MCF 10A (cell line): ENCODE results near the gene LINS1. TPM values are rescaled to one million over a fixed set of nuclear protein-coding genes. Genes with fewer than 3 reads are reported as not detected.
A peak's percentile ranks its signal among the peaks of the same experiment; 100 is the strongest.

Experiments used
- BruUV-seq: library from RNA; stranded (reverse); fragments of 400-500 nt; replicated peaks from 2 replicates; lab custom pipeline; 2021; lab: Mats Ljungman, UMichigan
- CTCF ChIA-PET: fragments of 300-600 bp; sonication (Branson Sonifier 250); formaldehyde crosslinking; extraction: SDS; loops from one replicate; lab custom pipeline; 2021; ENCODE audit warnings: antibody characterized with exemption, inconsistent platforms; lab: Yijun Ruan, JAX
- POLR2A ChIA-PET: fragments of 300-600, 350-650 bp; sonication (Branson Sonifier 250); formaldehyde crosslinking; extraction: SDS; loops from one replicate; lab custom pipeline; 2020; ENCODE audit warnings: antibody characterized with exemption, inconsistent platforms; lab: Yijun Ruan, JAX
- DNase-seq: peaks from one replicate; pipeline ENCODE4 v3.0.0-alpha.2; 2018; ENCODE audit not compliant: unreplicated experiment
- H3K27ac Mint-ChIP-seq: one replicate; pipeline ENCODE4 v1.8.0; 2022; ENCODE audit warnings: mild to moderate bottlenecking, low read depth, mixed read lengths; ENCODE audit not compliant: unreplicated experiment
- H3K27me3 Mint-ChIP-seq: one replicate; pipeline ENCODE4 v1.8.0; 2022; ENCODE audit warnings: mixed read lengths; ENCODE audit not compliant: insufficient read depth, unreplicated experiment
- H3K36me3 Mint-ChIP-seq: one replicate; pipeline ENCODE4 v1.8.0; 2022; ENCODE audit warnings: mild to moderate bottlenecking, moderate library complexity, mixed read lengths; ENCODE audit not compliant: insufficient read depth, unreplicated experiment
- H3K4me1 Mint-ChIP-seq: one replicate; pipeline ENCODE4 v1.8.0; 2022; ENCODE audit warnings: mixed read lengths; ENCODE audit not compliant: insufficient read depth, unreplicated experiment
- H3K4me3 Mint-ChIP-seq: one replicate; pipeline ENCODE4 v1.8.0; 2022; ENCODE audit warnings: mild to moderate bottlenecking, moderate library complexity, mixed read lengths; ENCODE audit not compliant: unreplicated experiment
- H3K9me3 Mint-ChIP-seq: one replicate; pipeline ENCODE4 v1.8.0; 2022; ENCODE audit warnings: mixed read lengths; ENCODE audit not compliant: unreplicated experiment
- intact Hi-C: fragments of 100-400 bp; cut with micrococcal nuclease; formaldehyde crosslinking; loops from 2 replicates; pipeline ENCODE4 v1.14.1; 2022
- total RNA-seq: library from RNA; stranded (reverse); gene quantifications from 2 replicates; pipeline ENCODE4 v1.2.3, GENCODE V29; 2022
- TF ChIP-seq, protein P1 (sequence below): fragments of 200-600 bp; IDR thresholded peaks from one replicate; pipeline ENCODE4 v1.8.0; 2022; ENCODE audit warnings: antibody characterized with exemption, mild to moderate bottlenecking; ENCODE audit not compliant: unreplicated experiment

The LINS1 gene
- total RNA-seq, 1 experiment from 2014 or later = 15.1 TPM

DNA sequence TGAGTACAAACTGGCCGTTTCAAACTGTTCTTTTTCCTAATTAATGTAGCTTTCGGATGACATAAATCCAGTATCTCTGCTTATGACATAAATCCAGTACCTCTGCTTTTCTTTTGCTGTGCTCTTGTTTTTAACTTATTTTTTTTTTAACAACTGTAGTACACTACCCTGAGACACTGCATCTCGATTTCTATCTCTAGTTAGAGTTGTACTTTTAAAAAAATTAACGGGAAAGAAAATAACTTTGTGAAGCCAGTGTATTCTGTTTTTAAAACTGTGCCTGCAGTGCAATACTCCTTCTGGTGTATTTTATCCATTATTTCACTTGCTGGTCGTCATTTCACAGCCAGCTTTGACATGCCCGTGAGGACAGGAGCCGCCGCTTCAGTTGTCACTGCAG, 47.0 kb upstream of the LINS1 start:
- TF ChIP-seq, protein P1, sequence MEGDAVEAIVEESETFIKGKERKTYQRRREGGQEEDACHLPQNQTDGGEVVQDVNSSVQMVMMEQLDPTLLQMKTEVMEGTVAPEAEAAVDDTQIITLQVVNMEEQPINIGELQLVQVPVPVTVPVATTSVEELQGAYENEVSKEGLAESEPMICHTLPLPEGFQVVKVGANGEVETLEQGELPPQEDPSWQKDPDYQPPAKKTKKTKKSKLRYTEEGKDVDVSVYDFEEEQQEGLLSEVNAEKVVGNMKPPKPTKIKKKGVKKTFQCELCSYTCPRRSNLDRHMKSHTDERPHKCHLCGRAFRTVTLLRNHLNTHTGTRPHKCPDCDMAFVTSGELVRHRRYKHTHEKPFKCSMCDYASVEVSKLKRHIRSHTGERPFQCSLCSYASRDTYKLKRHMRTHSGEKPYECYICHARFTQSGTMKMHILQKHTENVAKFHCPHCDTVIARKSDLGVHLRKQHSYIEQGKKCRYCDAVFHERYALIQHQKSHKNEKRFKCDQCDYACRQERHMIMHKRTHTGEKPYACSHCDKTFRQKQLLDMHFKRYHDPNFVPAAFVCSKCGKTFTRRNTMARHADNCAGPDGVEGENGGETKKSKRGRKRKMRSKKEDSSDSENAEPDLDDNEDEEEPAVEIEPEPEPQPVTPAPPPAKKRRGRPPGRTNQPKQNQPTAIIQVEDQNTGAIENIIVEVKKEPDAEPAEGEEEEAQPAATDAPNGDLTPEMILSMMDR = no peak
- no peak overlapping the region for H3K27ac Mint-ChIP-seq
- ChIA-PET POLR2A (no interaction called here), CTCF (interaction anchor here (0.7 kb wide), 1 partner anchor 930 kb away, joined by 3 read pairs; no protein-coding TSS in a partner anchor)
- BruUV-seq = no TSS peak
- no peaks in the 10 kb centered on the region for H3K4me1 Mint-ChIP-seq
- H3K36me3 Mint-ChIP-seq = peaks cover 19% of the 10 kb centered on the region
- no peak for DNase-seq
- H3K27me3 Mint-ChIP-seq = no peaks in the 10 kb centered on the region
- intact Hi-C loops = no loop called here
- H3K9me3 Mint-ChIP-seq = no peaks in the 10 kb centered on the region
- no peak overlapping the region for H3K4me3 Mint-ChIP-seq

DNA sequence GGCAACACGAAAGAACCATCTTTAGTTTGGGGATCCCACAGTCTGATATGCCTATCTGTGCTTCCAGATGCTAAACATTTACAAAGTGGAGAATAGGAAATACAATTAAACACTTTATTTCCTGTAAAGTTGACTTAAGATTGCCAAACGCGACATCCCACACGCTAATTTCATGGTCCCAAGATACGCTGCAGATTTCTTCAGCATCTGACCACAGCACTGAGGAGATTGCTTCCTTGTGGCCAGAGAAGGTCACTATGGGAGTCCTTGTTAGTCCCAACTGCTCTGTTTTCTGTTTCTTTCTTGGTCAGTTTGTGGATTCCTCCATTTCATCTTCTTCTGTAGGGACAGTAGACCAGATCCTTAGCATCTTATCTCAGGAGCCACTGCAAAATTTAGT, 43.7 kb upstream of the LINS1 start:
- POLR2A ChIA-PET = no interaction called here

DNA sequence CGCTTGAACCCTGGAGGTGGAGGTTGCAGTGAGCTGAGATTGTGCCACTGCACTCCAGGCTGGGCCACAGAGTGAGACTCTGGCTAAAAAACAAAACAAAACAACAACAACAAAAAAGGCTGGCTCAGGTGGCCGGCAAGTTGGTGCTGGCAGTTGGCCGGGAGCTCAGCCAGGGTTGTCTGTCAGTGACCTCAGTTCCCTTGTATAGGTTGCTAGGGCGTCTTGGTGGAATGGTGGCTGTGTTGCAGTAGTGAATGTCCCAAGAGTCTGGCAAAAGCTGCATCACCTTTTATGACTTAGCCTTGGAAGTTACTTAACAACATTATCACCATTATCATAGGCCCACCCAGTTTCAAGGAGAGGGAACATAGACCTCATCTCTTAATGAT, 41.0 kb upstream of the LINS1 start:
- TF ChIP-seq, protein P1 = no peak
- no peaks in the 10 kb centered on the region for H3K27me3 Mint-ChIP-seq
- H3K9me3 Mint-ChIP-seq = no peaks in the 10 kb centered on the region
- DNase-seq = peak; percentile 11
- H3K36me3 Mint-ChIP-seq = peaks cover 1% of the 10 kb centered on the region
- ChIA-PET POLR2A (interaction anchor here (0.7 kb wide), 1 partner anchor 879 kb away, joined by 3 read pairs; no protein-coding TSS in a partner anchor), CTCF (interaction anchor here (0.9 to 1.4 kb wide), 3 partner anchors 230 to 364 kb away, joined by 3 read pairs; no protein-coding TSS in a partner anchor)
- BruUV-seq = no TSS peak
- peaks cover 10% of the 10 kb centered on the region for H3K4me1 Mint-ChIP-seq
- intact Hi-C loops = no loop called here
- peak overlapping the region; percentile 35 for H3K27ac Mint-ChIP-seq
- no peak overlapping the region for H3K4me3 Mint-ChIP-seq

More for the DNA sequence above, 43.7 kb upstream of the LINS1 start:
- H3K4me1 Mint-ChIP-seq = peaks cover 10% of the 10 kb centered on the region
- H3K36me3 Mint-ChIP-seq = peaks cover 13% of the 10 kb centered on the region
- H3K9me3 Mint-ChIP-seq = no peaks in the 10 kb centered on the region
- no TSS peak for BruUV-seq
- H3K4me3 Mint-ChIP-seq = no peak overlapping the region
- no peak for DNase-seq
- TF ChIP-seq, protein P1 = no peak
- CTCF ChIA-PET = no interaction called here
- intact Hi-C loops = no loop called here
- H3K27ac Mint-ChIP-seq = no peak overlapping the region
- H3K27me3 Mint-ChIP-seq = no peaks in the 10 kb centered on the region

GRCh38 chr15:100642213-100642949, 40.4 kb upstream of the LINS1 start:
- ChIA-PET CTCF (interaction anchor here (1.0 kb wide), 1 partner anchor 230 kb away, joined by 3 read pairs; no protein-coding TSS in a partner anchor), POLR2A (interaction anchor here (0.7 kb wide), 1 partner anchor 878 kb away, joined by 3 read pairs; no protein-coding TSS in a partner anchor)
- no peak for DNase-seq
- intact Hi-C loops = no loop called here
- no TSS peak for BruUV-seq
- TF ChIP-seq, protein P1 = no peak
- Mint-ChIP-seq H3K27me3 (no peaks in the 10 kb centered on the region), H3K4me3 (no peak overlapping the region), H3K36me3 (peaks cover under 1% of the 10 kb centered on the region), H3K4me1 (peaks cover 10% of the 10 kb centered on the region), H3K9me3 (no peaks in the 10 kb centered on the region), H3K27ac (no peak overlapping the region)
